Lower lobe of right lung (tissue), 2 donors: ENCODE results near the gene FTCD. TPM values are rescaled to one million over a fixed set of nuclear protein-coding genes. Genes with fewer than 3 reads are reported as not detected.

ENCODE experiments used
- ATAC-seq, 2 donors: fragments of 200-7000 bp; cut with Tn5 transposase; one replicate each; pipeline ENCODE4 v1.9.1; 2020 to 2022; ENCODE audit warnings: mild to moderate bottlenecking in 2 of 2, moderate library complexity in 2 of 2
- DNase-seq: peaks from one replicate; pipeline ENCODE4 v3.0.0-alpha.2; 2020
- H3K27ac ChIP-seq: fragments of 200-600 bp; one replicate; pipeline ENCODE4 v1.8.0; 2022
- H3K27me3 ChIP-seq: fragments of 200-600 bp; one replicate; pipeline ENCODE4 v1.8.0; 2022; ENCODE audit warnings: low read depth
- H3K36me3 ChIP-seq: fragments of 200-600 bp; one replicate; pipeline ENCODE4 v1.8.0; 2022; ENCODE audit warnings: mild to moderate bottlenecking
- H3K4me1 ChIP-seq: fragments of 200-600 bp; one replicate; pipeline ENCODE4 v1.8.0; 2022
- H3K4me3 ChIP-seq: fragments of 200-600 bp; one replicate; pipeline ENCODE4 v1.8.0; 2022; ENCODE audit warnings: mild to moderate bottlenecking
- H3K9me3 ChIP-seq: fragments of 200-600 bp; one replicate; pipeline ENCODE4 v1.8.0; 2022
- CTCF ChIP-seq: fragments of 200-600 bp; IDR thresholded peaks from one replicate; pipeline ENCODE4 v1.8.0; 2022; ENCODE audit warnings: antibody characterized with exemption, mild to moderate bottlenecking
- intact Hi-C: fragments of 100-400 bp; cut with DNase I; formaldehyde crosslinking; loops from one replicate; pipeline ENCODE4 v1.11.0; 2022
- total RNA-seq: library from RNA; stranded (reverse); fragmentation: NEBNext Ultra II Directional; extraction: Animal tissue kit (Norgen Biotek cat#: 25700); gene quantifications from one replicate; pipeline ENCODE4 v1.2.1, GENCODE V29; 2021
- donor health status: DM: no; HTN: yes; CAD: no; lungs with severe emphysema.

FTCD gene
- total RNA-seq, 1 donor from 2014 or later, result 1.5 TPM

GRCh38 chr21:46116189-46116775, 39.1 kb downstream of the FTCD start:
- intact Hi-C loops, result no loop called here
- H3K4me1 ChIP-seq, result no peaks in the 10 kb centered on the region
- peaks cover 88% of the 10 kb centered on the region for H3K36me3 ChIP-seq
- no peak overlapping the region for H3K4me3 ChIP-seq
- H3K27me3 ChIP-seq, result no peaks in the 10 kb centered on the region
- ATAC-seq (no peak), DNase-seq (peak; percentile 43)
- H3K9me3 ChIP-seq, result peaks cover 5% of the 10 kb centered on the region
- TF ChIP-seq CTCF, result no peak
- H3K27ac ChIP-seq, result no peak overlapping the region

GRCh38 chr21:46115441-46116188, 39.8 kb downstream of the FTCD start:
- H3K36me3 ChIP-seq, result peaks cover 82% of the 10 kb centered on the region
- H3K27ac ChIP-seq, result no peak overlapping the region
- no peaks in the 10 kb centered on the region for H3K27me3 ChIP-seq
- no peak overlapping the region for H3K4me3 ChIP-seq
- intact Hi-C loops, result no loop called here
- peaks cover 5% of the 10 kb centered on the region for H3K4me1 ChIP-seq
- DNase-seq, result peak; percentile 28
- peaks cover 5% of the 10 kb centered on the region for H3K9me3 ChIP-seq
- ATAC-seq, result no peak
- no peak for TF ChIP-seq CTCF

- DNase-seq, result peak; percentile 41
- intact Hi-C loops, result no loop called here
- TF ChIP-seq CTCF, result no peak
- H3K9me3 ChIP-seq, result peaks cover 5% of the 10 kb centered on the region
- H3K4me3 ChIP-seq, result no peak overlapping the region
- H3K27ac ChIP-seq, result no peak overlapping the region
- H3K36me3 ChIP-seq, result peaks cover 76% of the 10 kb centered on the region
- no peaks in the 10 kb centered on the region for H3K27me3 ChIP-seq
- no peak for ATAC-seq
- H3K4me1 ChIP-seq, result peaks cover 10% of the 10 kb centered on the region
These were observed 40.4 kb downstream of the FTCD start for GRCh38 chr21:46114963-46115362.

GRCh38 chr21:46113497-46114176, 41.7 kb downstream of the FTCD start:
- DNase-seq (no peak), ATAC-seq (no peak)
- Histone ChIP-seq H3K4me1 (peaks cover 15% of the 10 kb centered on the region), H3K27me3 (no peaks in the 10 kb centered on the region), H3K4me3 (no peak overlapping the region), H3K9me3 (peaks cover 5% of the 10 kb centered on the region), H3K27ac (no peak overlapping the region), H3K36me3 (peaks cover 64% of the 10 kb centered on the region)
- TF ChIP-seq CTCF, result no peak
- intact Hi-C loops, result no loop called here

- no peaks in the 10 kb centered on the region for H3K27me3 ChIP-seq
- no peak overlapping the region for H3K4me3 ChIP-seq
- ATAC-seq (no peak), DNase-seq (no peak)
- H3K9me3 ChIP-seq, result peaks cover 10% of the 10 kb centered on the region
- H3K4me1 ChIP-seq, result peaks cover 15% of the 10 kb centered on the region
- no peak for TF ChIP-seq CTCF
- H3K27ac ChIP-seq, result no peak overlapping the region
- intact Hi-C loops, result no loop called here
- H3K36me3 ChIP-seq, result peaks cover 55% of the 10 kb centered on the region
These were observed 42.6 kb downstream of the FTCD start for GRCh38 chr21:46112725-46113215.
